ENCODE data around the gene UGT3A2.

DNA sequence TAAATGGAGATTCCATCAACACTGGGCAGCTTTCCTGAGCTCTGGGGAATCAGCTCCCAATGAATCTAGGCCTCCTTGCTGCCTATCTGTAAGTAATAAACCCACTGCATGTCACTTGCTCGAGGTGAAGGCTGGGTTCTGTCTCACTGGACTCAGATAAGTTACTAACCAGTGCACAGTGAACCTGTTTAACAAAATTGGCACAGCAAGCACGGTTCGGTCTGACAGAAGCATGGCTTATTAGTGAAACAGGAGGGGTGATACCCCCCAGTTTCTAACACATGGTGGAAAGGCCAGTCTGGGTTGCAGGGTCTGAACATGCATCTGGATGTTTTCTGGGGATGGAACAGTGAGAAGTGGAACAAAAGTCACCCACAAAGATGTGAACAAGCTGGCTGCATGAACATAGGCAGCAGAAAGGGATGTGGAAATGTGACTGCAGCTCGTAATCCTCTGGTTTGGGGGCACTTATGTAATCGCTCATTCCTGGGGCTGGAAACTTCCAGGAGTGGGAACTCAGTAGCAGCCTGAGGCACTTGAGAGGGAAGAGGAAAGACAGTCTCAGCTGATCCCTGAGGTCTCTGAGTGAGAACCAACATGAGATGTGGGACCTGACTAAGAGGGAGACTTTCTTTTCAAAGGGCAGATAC lies 37.7 kb downstream of the UGT3A2 start:
- no peak for TF ChIP-seq POLR2A (IDR thresholded peaks at IDR 0.05; ENCODE audit: low read depth, low read length)
- no peak for TF ChIP-seq POLR2AphosphoS5 (IDR thresholded peaks at IDR 0.05; ENCODE audit: low read depth, low read length)
- no peak for TF ChIP-seq SPI1 (IDR thresholded peaks at IDR 0.05; ENCODE audit: low read depth, low read length)

Data from GM12891 (cell line).